ENCODE measurements around the gene BARD1. TPM values are rescaled to one million over a fixed set of nuclear protein-coding genes. Genes with fewer than 3 reads are reported as not detected.

The BARD1 gene
- polyA plus RNA-seq (2013), result 13.4 and 13.7 TPM in 2 replicates

DNA sequence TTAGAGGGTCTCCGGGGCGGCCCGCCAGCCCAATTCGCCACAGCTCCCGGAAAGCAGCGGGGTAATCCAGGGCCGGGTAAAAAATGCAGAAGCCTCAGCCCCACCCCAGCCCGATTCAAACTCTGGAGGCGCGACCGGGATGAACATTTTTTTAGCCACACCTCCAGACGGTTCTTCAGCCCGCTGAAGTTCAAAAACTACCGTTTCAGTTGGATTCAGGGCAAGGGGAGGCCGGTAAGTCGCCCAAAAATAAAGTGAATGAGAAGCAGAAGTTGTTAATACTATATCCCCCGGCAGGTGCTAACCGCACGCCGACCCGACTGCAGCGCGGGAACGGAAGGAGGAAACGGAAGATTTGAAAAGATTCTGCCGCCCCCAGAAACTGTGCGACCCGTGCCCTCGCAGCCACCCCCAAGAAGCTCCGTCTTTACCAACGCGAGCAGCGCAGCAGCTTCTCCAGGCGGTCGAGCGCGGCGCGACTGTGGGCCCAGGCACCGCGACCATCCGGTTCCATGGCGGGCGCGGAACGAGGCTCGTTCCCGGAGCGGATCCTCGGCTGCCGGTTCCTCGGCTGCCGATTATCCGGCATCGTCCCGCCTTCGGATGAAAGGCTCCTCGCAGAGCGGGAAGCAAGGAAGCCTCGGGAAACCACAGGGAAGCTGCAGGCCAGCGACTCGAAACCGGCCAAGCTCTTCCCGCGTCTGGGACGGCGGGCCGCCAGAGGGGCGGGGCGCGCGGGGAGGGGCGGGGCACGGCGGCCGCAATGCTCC, at the start of gene BARD1:
TSS of gene BARD1 (minus strand) at position 703 of the 770 bp plus-strand sequence. CDS start at position 589, 114 bp downstream.
- H3K27me3 ChIP-seq (ENCODE audit: insufficient read depth, low read length), result no peaks in the 10 kb centered on the region
- no peak within 1 kb of the TSS for H3K23ac ChIP-seq (ENCODE audit: low read length)
- no peak within 1 kb of the TSS for H2AK5ac ChIP-seq (ENCODE audit: low read length)
- peak within 1 kb of the TSS; percentile 53 for H3K9ac ChIP-seq (ENCODE audit: low read length)
- peak within 1 kb of the TSS; percentile 44 for H4K8ac ChIP-seq (ENCODE audit: low read depth, low read length)
- no CpG with 5 or more reads among the region's 76 CpGs for WGBS (ENCODE audit: extremely low coverage, insufficient coverage, insufficient read length)
- peaks cover 5% of the 10 kb centered on the region for H3K79me1 ChIP-seq (ENCODE audit: low read length)
- peak within 1 kb of the TSS; percentile 34 for H2BK120ac ChIP-seq (ENCODE audit: insufficient read depth, low read length, poor library complexity)
- H3K36me3 ChIP-seq (ENCODE audit: control insufficient read depth in 1 of 2, insufficient read depth in 2 of 2, low read length in 2 of 2), result no peaks in the 10 kb centered on the region
- H3K4me3 ChIP-seq (ENCODE audit: low read depth, low read length), result peak within 1 kb of the TSS; percentile 91
- peaks cover 5% of the 10 kb centered on the region for H3K79me2 ChIP-seq (ENCODE audit: control insufficient read depth, insufficient read depth, low read length, poor library complexity)
- H4K12ac ChIP-seq (ENCODE audit: low read depth, low read length), result no peak within 1 kb of the TSS
- H3K27ac ChIP-seq (ENCODE audit: low read depth, low read length), result peak within 1 kb of the TSS; percentile 71
- H2BK5ac ChIP-seq (ENCODE audit: low read depth, low read length, poor library complexity), result peak within 1 kb of the TSS; percentile 18
- peak within 1 kb of the TSS; percentile 58 for H2AFZ ChIP-seq (ENCODE audit: insufficient read depth, low read length, poor library complexity)
- no peak within 1 kb of the TSS for H3K4ac ChIP-seq (ENCODE audit: low read depth, low read length)
- peak within 1 kb of the TSS; percentile 28 for H3K18ac ChIP-seq (ENCODE audit: low read length)
- H2BK12ac ChIP-seq (ENCODE audit: low read length), result no peak within 1 kb of the TSS
- peak within 1 kb of the TSS; percentile 14 for H3K14ac ChIP-seq (ENCODE audit: low read length)
- peak; percentile 13 to 58 for DNase-seq
- H3K9me3 ChIP-seq (ENCODE audit: insufficient read depth, low read depth, low read length), result no peaks in the 10 kb centered on the region
- H3K4me2 ChIP-seq (ENCODE audit: low read length), result peak within 1 kb of the TSS; percentile 68
- peak within 1 kb of the TSS; percentile 75 for H4K91ac ChIP-seq (ENCODE audit: low read depth, low read length)
- H3K4me1 ChIP-seq (ENCODE audit: control insufficient read depth in 1 of 2, insufficient read depth in 2 of 2, low read length in 2 of 2), result peaks cover 1 to 5% of the 10 kb centered on the region in 2 experiments

DNA sequence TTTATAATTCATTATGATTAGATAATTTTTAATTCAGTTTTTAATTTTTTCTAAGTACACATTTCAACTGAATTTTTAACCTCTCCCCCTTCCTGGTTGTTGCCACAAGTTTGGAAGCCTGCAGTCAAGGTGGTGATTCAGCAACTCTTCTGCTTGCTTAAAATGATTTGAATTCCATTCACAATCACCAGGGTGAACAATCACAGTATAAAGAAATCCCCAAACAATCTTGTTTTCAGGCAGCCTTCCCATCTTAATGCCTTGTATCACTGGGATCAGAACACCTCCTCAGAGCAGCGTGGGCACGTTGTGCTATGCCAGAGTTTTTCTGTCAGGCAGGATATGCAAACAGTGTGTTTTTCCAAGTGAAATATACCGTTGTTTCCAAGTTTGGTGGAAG, 46.7 kb upstream of the BARD1 start:
- Histone ChIP-seq H3K14ac (ENCODE audit: low read length) (no peak overlapping the region), H2BK5ac (ENCODE audit: low read depth, low read length, poor library complexity) (no peak overlapping the region), H3K36me3 (ENCODE audit: control insufficient read depth in 1 of 2, insufficient read depth in 2 of 2, low read length in 2 of 2) (no peaks in the 10 kb centered on the region), H3K4ac (ENCODE audit: low read depth, low read length) (no peak overlapping the region), H4K8ac (ENCODE audit: low read depth, low read length) (peak overlapping the region; percentile 28), H3K4me1 (ENCODE audit: control insufficient read depth in 1 of 2, insufficient read depth in 2 of 2, low read length in 2 of 2) (no peaks in the 10 kb centered on the region), H3K27ac (ENCODE audit: low read depth, low read length) (no peak overlapping the region), H2AK5ac (ENCODE audit: low read length) (no peak overlapping the region), H3K23ac (ENCODE audit: low read length) (no peak overlapping the region), H3K9me3 (ENCODE audit: insufficient read depth, low read depth, low read length) (no peaks in the 10 kb centered on the region), H4K91ac (ENCODE audit: low read depth, low read length) (no peak overlapping the region), H2BK120ac (ENCODE audit: insufficient read depth, low read length, poor library complexity) (no peak overlapping the region), H3K9ac (ENCODE audit: low read length) (no peak overlapping the region), H3K4me2 (ENCODE audit: low read length) (no peak overlapping the region), H3K4me3 (ENCODE audit: low read depth, low read length) (no peak overlapping the region), H3K79me2 (ENCODE audit: control insufficient read depth, insufficient read depth, low read length, poor library complexity) (no peaks in the 10 kb centered on the region), H2BK12ac (ENCODE audit: low read length) (no peak overlapping the region), H4K12ac (ENCODE audit: low read depth, low read length) (no peak overlapping the region), H3K18ac (ENCODE audit: low read length) (no peak overlapping the region), H2AFZ (ENCODE audit: insufficient read depth, low read length, poor library complexity) (no peak overlapping the region), H3K27me3 (ENCODE audit: insufficient read depth, low read length) (no peaks in the 10 kb centered on the region), H3K79me1 (ENCODE audit: low read length) (no peaks in the 10 kb centered on the region)
- WGBS (ENCODE audit: extremely low coverage, insufficient coverage, insufficient read length), result no CpG with 5 or more reads among the region's 3 CpGs
- DNase-seq, result peak in 1 of 2 donors; percentile 2

DNA sequence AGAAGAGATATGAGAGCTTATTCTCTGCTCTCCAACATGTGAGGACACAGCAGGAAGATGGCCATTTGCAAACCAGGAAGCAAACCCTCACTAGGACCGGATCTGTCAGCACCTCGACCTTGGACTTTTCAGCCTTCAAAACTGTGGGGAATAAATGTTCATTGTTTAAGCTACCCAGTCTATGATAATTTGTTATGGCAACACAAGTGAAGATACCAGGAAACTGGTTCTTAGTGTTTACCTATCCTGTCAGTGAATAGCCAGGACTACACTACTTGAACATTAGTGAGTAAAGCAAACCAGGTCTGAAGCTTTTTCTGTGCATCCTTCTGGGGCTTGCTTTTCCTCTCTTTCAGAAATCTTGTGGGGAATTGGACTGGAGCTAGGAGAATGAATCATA, 44.4 kb upstream of the BARD1 start:
- H2AFZ ChIP-seq (ENCODE audit: insufficient read depth, low read length, poor library complexity), result no peak overlapping the region
- H4K12ac ChIP-seq (ENCODE audit: low read depth, low read length), result no peak overlapping the region
- no peak overlapping the region for H2BK5ac ChIP-seq (ENCODE audit: low read depth, low read length, poor library complexity)
- no peak overlapping the region for H3K4me2 ChIP-seq (ENCODE audit: low read length)
- no peaks in the 10 kb centered on the region for H3K36me3 ChIP-seq (ENCODE audit: control insufficient read depth in 1 of 2, insufficient read depth in 2 of 2, low read length in 2 of 2)
- H2BK120ac ChIP-seq (ENCODE audit: insufficient read depth, low read length, poor library complexity), result no peak overlapping the region
- H3K14ac ChIP-seq (ENCODE audit: low read length), result no peak overlapping the region
- no peak overlapping the region for H3K9ac ChIP-seq (ENCODE audit: low read length)
- no peaks in the 10 kb centered on the region for H3K9me3 ChIP-seq (ENCODE audit: insufficient read depth, low read depth, low read length)
- no peaks in the 10 kb centered on the region for H3K27me3 ChIP-seq (ENCODE audit: insufficient read depth, low read length)
- H3K4ac ChIP-seq (ENCODE audit: low read depth, low read length), result no peak overlapping the region
- H4K91ac ChIP-seq (ENCODE audit: low read depth, low read length), result no peak overlapping the region
- no peaks in the 10 kb centered on the region for H3K79me2 ChIP-seq (ENCODE audit: control insufficient read depth, insufficient read depth, low read length, poor library complexity)
- no peak overlapping the region for H2AK5ac ChIP-seq (ENCODE audit: low read length)
- H3K4me3 ChIP-seq (ENCODE audit: low read depth, low read length), result no peak overlapping the region
- H4K8ac ChIP-seq (ENCODE audit: low read depth, low read length), result no peak overlapping the region
- H3K18ac ChIP-seq (ENCODE audit: low read length), result no peak overlapping the region
- H2BK12ac ChIP-seq (ENCODE audit: low read length), result no peak overlapping the region
- no CpG with 5 or more reads among the region's 2 CpGs for WGBS (ENCODE audit: extremely low coverage, insufficient coverage, insufficient read length)
- no peak overlapping the region for H3K27ac ChIP-seq (ENCODE audit: low read depth, low read length)
- no peak for DNase-seq
- H3K4me1 ChIP-seq (ENCODE audit: control insufficient read depth in 1 of 2, insufficient read depth in 2 of 2, low read length in 2 of 2), result no peaks in the 10 kb centered on the region
- H3K23ac ChIP-seq (ENCODE audit: low read length), result no peak overlapping the region
- H3K79me1 ChIP-seq (ENCODE audit: low read length), result no peaks in the 10 kb centered on the region

DNA sequence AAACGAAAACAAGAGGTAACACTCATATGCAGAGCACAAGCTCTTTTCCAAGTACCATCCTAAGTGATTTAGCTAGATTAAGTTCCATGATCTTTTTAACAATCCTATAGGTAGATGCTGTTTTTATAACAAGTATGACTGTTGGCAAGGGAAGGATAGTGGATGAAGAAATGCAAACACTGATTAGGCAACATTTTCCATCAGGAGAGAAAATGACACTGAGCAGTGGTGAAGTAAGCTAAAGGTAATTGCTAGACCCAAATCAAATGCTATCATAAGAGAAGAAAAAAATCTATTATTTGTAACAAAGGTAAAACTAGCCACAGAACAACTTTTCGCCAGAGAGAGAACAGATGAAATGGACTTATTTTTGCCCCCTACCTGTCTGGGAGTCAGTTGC, 34.3 kb upstream of the BARD1 start:
- no peak for DNase-seq
- no peaks in the 10 kb centered on the region for H3K27me3 ChIP-seq (ENCODE audit: insufficient read depth, low read length)
- H3K4me3 ChIP-seq (ENCODE audit: low read depth, low read length), result no peak overlapping the region
- no peak overlapping the region for H3K4me2 ChIP-seq (ENCODE audit: low read length)
- no peak overlapping the region for H2AK5ac ChIP-seq (ENCODE audit: low read length)
- no peaks in the 10 kb centered on the region for H3K79me1 ChIP-seq (ENCODE audit: low read length)
- no peak overlapping the region for H4K8ac ChIP-seq (ENCODE audit: low read depth, low read length)
- H3K18ac ChIP-seq (ENCODE audit: low read length), result no peak overlapping the region
- H4K12ac ChIP-seq (ENCODE audit: low read depth, low read length), result no peak overlapping the region
- no peak overlapping the region for H3K14ac ChIP-seq (ENCODE audit: low read length)
- H3K4me1 ChIP-seq (ENCODE audit: control insufficient read depth in 1 of 2, insufficient read depth in 2 of 2, low read length in 2 of 2), result no peaks in the 10 kb centered on the region
- no peak overlapping the region for H4K91ac ChIP-seq (ENCODE audit: low read depth, low read length)
- no peak overlapping the region for H2AFZ ChIP-seq (ENCODE audit: insufficient read depth, low read length, poor library complexity)
- H2BK120ac ChIP-seq (ENCODE audit: insufficient read depth, low read length, poor library complexity), result no peak overlapping the region
- H3K23ac ChIP-seq (ENCODE audit: low read length), result no peak overlapping the region
- H3K9me3 ChIP-seq (ENCODE audit: insufficient read depth, low read depth, low read length), result peaks cover 4% of the 10 kb centered on the region
- no peak overlapping the region for H2BK5ac ChIP-seq (ENCODE audit: low read depth, low read length, poor library complexity)
- H3K36me3 ChIP-seq (ENCODE audit: control insufficient read depth in 1 of 2, insufficient read depth in 2 of 2, low read length in 2 of 2), result no peaks in the 10 kb centered on the region
- no peaks in the 10 kb centered on the region for H3K79me2 ChIP-seq (ENCODE audit: control insufficient read depth, insufficient read depth, low read length, poor library complexity)
- H3K4ac ChIP-seq (ENCODE audit: low read depth, low read length), result no peak overlapping the region
- no CpG with 5 or more reads among the region's 2 CpGs for WGBS (ENCODE audit: extremely low coverage, insufficient coverage, insufficient read length)
- no peak overlapping the region for H2BK12ac ChIP-seq (ENCODE audit: low read length)
- no peak overlapping the region for H3K9ac ChIP-seq (ENCODE audit: low read length)
- no peak overlapping the region for H3K27ac ChIP-seq (ENCODE audit: low read depth, low read length)
